H1 (cell line): ENCODE results near the gene GNS. TPM values are rescaled to one million over a fixed set of nuclear protein-coding genes. Genes with fewer than 3 reads are reported as not detected.

Source experiments
- CTCF ChIA-PET: fragments of 300-600 bp; sonication (Branson Sonifier 250); formaldehyde crosslinking; loops from one replicate; lab custom pipeline; 2021; ENCODE audit not compliant: partially characterized antibody; lab: Charles Lee
- POLR2A ChIA-PET: fragments of 300-600 bp; sonication (Branson Sonifier 250); formaldehyde crosslinking; loops from one replicate; lab custom pipeline; 2021; ENCODE audit warnings: inconsistent platforms; ENCODE audit not compliant: partially characterized antibody; lab: Charles Lee
- DNase-seq, 2 experiments: peaks; one replicate each; pipeline versions ENCODE4 v3.0.0 to v3.0.0-alpha.2; 2010 to 2022; ENCODE audit warnings: low spot score in 2 of 2, low read depth in 1 of 2, mixed read lengths in 1 of 2
- FAIRE-seq: peaks from 2 replicates; lab custom pipeline; 2011; peaks lifted over from hg19 to GRCh38; lab: Jason Lieb, UNC
- H2AFZ ChIP-seq: 2 replicates; pipeline ENCODE4 v1.8.1; 2012; ENCODE audit warnings: low read length, inconsistent platforms
- H2AK5ac ChIP-seq: 2 replicates; pipeline ENCODE4 v1.6.1; 2013; ENCODE audit warnings: low read depth, low read length
- H2BK120ac ChIP-seq: replicated peaks from 2 replicates; pipeline ENCODE3; 2013; ENCODE audit warnings: low read depth, low read length, inconsistent platforms
- H2BK12ac ChIP-seq: 2 replicates; pipeline ENCODE4 v1.6.1; 2013; ENCODE audit warnings: low read depth, low read length
- H2BK15ac ChIP-seq: 2 replicates; pipeline ENCODE4 v1.6.1; 2013; ENCODE audit warnings: low read length
- H2BK20ac ChIP-seq: 2 replicates; pipeline ENCODE4 v1.6.1; 2013; ENCODE audit warnings: low read length
- H2BK5ac ChIP-seq: 2 replicates; pipeline ENCODE4 v1.6.1; 2013; ENCODE audit warnings: low read depth, low read length
- H3K14ac ChIP-seq: 2 replicates; pipeline ENCODE4 v1.6.1; 2013; ENCODE audit warnings: inconsistent platforms; ENCODE audit not compliant: insufficient read length
- H3K18ac ChIP-seq: 2 replicates; pipeline ENCODE4 v1.6.1; 2013; ENCODE audit warnings: low read length; ENCODE audit errors: extremely low read depth
- H3K23ac ChIP-seq: 2 replicates; pipeline ENCODE4 v1.6.1; 2013; ENCODE audit warnings: inconsistent platforms; ENCODE audit not compliant: insufficient read length
- H3K23me2 ChIP-seq: 2 replicates; pipeline ENCODE4 v1.6.1; 2013; ENCODE audit warnings: low read depth, low read length
- H3K27ac ChIP-seq: 2 replicates; pipeline ENCODE4 v1.6.1; 2011; ENCODE audit warnings: low read depth, low read length, inconsistent platforms
- H3K27me3 ChIP-seq, 4 experiments: replicated peaks in 1 of 4; 1 replicate in 1 of 4; 2 replicates in 3 of 4; pipeline versions ENCODE4 v1.6.1 to v1.8.1; 2011 to 2013; ENCODE audit warnings: low read length in 3 of 4, mild to moderate bottlenecking in 3 of 4, inconsistent platforms in 2 of 4, mixed read lengths in 2 of 4, moderate library complexity in 1 of 4; ENCODE audit not compliant: control insufficient read depth in 3 of 4, insufficient read depth in 3 of 4; ENCODE audit errors: extremely low read depth in 1 of 4
- H3K36me3 ChIP-seq, 4 experiments: 2 replicates each; pipeline versions ENCODE4 v1.6.1 to v1.8.1; 2011 to 2013; ENCODE audit warnings: mild to moderate bottlenecking in 4 of 4, low read length in 3 of 4, moderate library complexity in 2 of 4, control low read depth in 1 of 4, inconsistent platforms in 1 of 4; ENCODE audit not compliant: insufficient read depth in 4 of 4, control insufficient read depth in 2 of 4
- H3K4ac ChIP-seq: replicated peaks from 2 replicates; pipeline ENCODE3; 2013; ENCODE audit warnings: low read length, low read depth, mixed read lengths, inconsistent platforms; ENCODE audit not compliant: insufficient read length
- H3K4me1 ChIP-seq, 4 experiments: replicated peaks in 1 of 4; 1 replicate in 1 of 4; 2 replicates in 3 of 4; pipeline versions ENCODE4 v1.6.1 to v1.8.1; 2011 to 2013; ENCODE audit warnings: low read length in 3 of 4, inconsistent platforms in 2 of 4, mixed read lengths in 1 of 4; ENCODE audit not compliant: insufficient read depth in 4 of 4, control insufficient read depth in 3 of 4
- H3K4me2 ChIP-seq, 2 experiments: 2 replicates each; pipeline versions ENCODE4 v1.6.1 to v1.8.1; 2011 to 2013; ENCODE audit warnings: low read depth in 2 of 2, low read length in 2 of 2, control low read depth in 1 of 2, inconsistent platforms in 1 of 2, mild to moderate bottlenecking in 1 of 2; ENCODE audit not compliant: insufficient read depth in 1 of 2
- H3K4me3 ChIP-seq, 4 experiments: fragments of 200-600, 300-600 bp in 1 of 4; sonication (generic), shearing (Covaris generic), sonication (Bioruptor Twin) in 1 of 4; 2 replicates each; pipeline versions ENCODE4 v1.5.1 to v1.8.1; 2011 to 2016; ENCODE audit warnings: low read length in 4 of 4, low read depth in 3 of 4, control low read depth in 2 of 4, inconsistent platforms in 2 of 4, mild to moderate bottlenecking in 2 of 4, mixed read lengths in 1 of 4, moderate library complexity in 1 of 4; ENCODE audit not compliant: insufficient read depth in 2 of 4; ENCODE audit errors: extremely low read depth in 1 of 4
- H3K56ac ChIP-seq: replicated peaks from 2 replicates; pipeline ENCODE3; 2013; ENCODE audit warnings: low read depth, mild to moderate bottlenecking, mixed read lengths, low read length, inconsistent platforms; ENCODE audit not compliant: insufficient read length
- H3K79me1 ChIP-seq: 2 replicates; pipeline ENCODE4 v1.6.1; 2013; ENCODE audit warnings: low read depth, low read length, control low read depth
- H3K79me2 ChIP-seq, 2 experiments: 2 replicates each; pipeline versions ENCODE4 v1.6.1 to v1.8.1; 2012 to 2013; ENCODE audit warnings: low read length in 2 of 2, mild to moderate bottlenecking in 2 of 2, inconsistent platforms in 1 of 2; ENCODE audit not compliant: insufficient read depth in 2 of 2, control insufficient read depth in 1 of 2
- H3K9ac ChIP-seq, 4 experiments: replicated peaks in 1 of 4; 1 replicate in 1 of 4; 2 replicates in 3 of 4; pipeline versions ENCODE4 v1.6.1 to v1.8.1; 2011 to 2013; ENCODE audit warnings: low read depth in 3 of 4, low read length in 3 of 4, control low read depth in 2 of 4, mild to moderate bottlenecking in 2 of 4, moderate library complexity in 2 of 4, inconsistent platforms in 1 of 4; ENCODE audit errors: extremely low read depth in 1 of 4
- H3K9me3 ChIP-seq, 2 experiments: 2 replicates each; pipeline versions ENCODE4 v1.6.1 to v1.8.1; 2012 to 2013; ENCODE audit warnings: mild to moderate bottlenecking in 2 of 2, moderate library complexity in 2 of 2, control low read depth in 1 of 2, inconsistent platforms in 1 of 2, low read depth in 1 of 2, low read length in 1 of 2, mixed read lengths in 1 of 2; ENCODE audit not compliant: insufficient read depth in 2 of 2
- H4K20me1 ChIP-seq, 2 experiments: replicated peaks in 1 of 2; 2 replicates each; pipeline versions ENCODE3 to v1.8.1; 2011 to 2013; ENCODE audit warnings: inconsistent platforms in 2 of 2, low read length in 2 of 2, mild to moderate bottlenecking in 1 of 2; ENCODE audit not compliant: insufficient read depth in 2 of 2, control insufficient read depth in 1 of 2
- H4K5ac ChIP-seq: 2 replicates; pipeline ENCODE4 v1.6.1; 2013; ENCODE audit warnings: low read length, low read depth, mixed read lengths, inconsistent platforms; ENCODE audit not compliant: insufficient read length
- H4K8ac ChIP-seq: 2 replicates; pipeline ENCODE4 v1.8.0; 2013; ENCODE audit warnings: mild to moderate bottlenecking, moderate library complexity, low read length, inconsistent platforms; ENCODE audit not compliant: insufficient read depth; ENCODE audit errors: extremely low read depth
- H4K91ac ChIP-seq: replicated peaks from 2 replicates; pipeline ENCODE3; 2013; ENCODE audit warnings: low read length, mixed read lengths, inconsistent platforms; ENCODE audit not compliant: insufficient read length
- BACH1 ChIP-seq: IDR thresholded peaks from 2 replicates; pipeline ENCODE4 v1.6.1; 2012; ENCODE audit warnings: low read length, improper control_type of control experiment
- GABPA ChIP-seq: IDR thresholded peaks from 2 replicates; pipeline ENCODE4 v1.6.1; 2011; ENCODE audit warnings: mild to moderate bottlenecking, low read length, moderate library complexity, borderline replicate concordance; ENCODE audit not compliant: insufficient read depth
- JUND ChIP-seq: IDR thresholded peaks from 2 replicates; pipeline ENCODE4 v1.6.1; 2011; ENCODE audit warnings: mild to moderate bottlenecking, improper control_type of control experiment, low read length
- NRF1 ChIP-seq: IDR thresholded peaks from 2 replicates; pipeline ENCODE4 v1.6.1; 2011; ENCODE audit warnings: mild to moderate bottlenecking, low read depth, low read length, improper control_type of control experiment
- TBP ChIP-seq: IDR thresholded peaks from 2 replicates; pipeline ENCODE4 v1.6.1; 2011; ENCODE audit warnings: low read depth, low read length, improper control_type of control experiment
- polyA plus RNA-seq, 7 experiments: library from polyadenylated mRNA; depleted of rRNA in 3 of 7; stranded (reverse) in 5 of 7; unstranded in 2 of 7; fragments of >200 nt in 5 of 7; fragments of 200-250 nt in 2 of 7; gene quantifications; 1 replicate in 5 of 7; 2 replicates in 1 of 7; 4 replicates in 1 of 7; pipeline versions ENCODE4 v1.2.1 to v1.2.3, GENCODE V29; 2011 to 2013; ENCODE audit warnings: missing spikeins in 2 of 7, mixed read lengths in 2 of 7
- total RNA-seq: library from RNA; stranded (reverse); fragmentation: NEBNext Ultra II Directional; extraction: Animal tissue kit (Norgen Biotek cat#: 25700); gene quantifications from 2 replicates; pipeline ENCODE4 v1.2.1, GENCODE V29; 2021
- TF ChIP-seq, protein P1 (sequence below), 3 experiments: IDR thresholded peaks; 1 replicate in 2 of 3; 2 replicates in 1 of 3; pipeline versions ENCODE4 v1.5.1 to v1.6.1; 2011; ENCODE audit warnings: low read length in 3 of 3, mild to moderate bottlenecking in 3 of 3, inconsistent platforms in 2 of 3, low read depth in 1 of 3, moderate library complexity in 1 of 3; ENCODE audit not compliant: insufficient read depth in 1 of 3; ENCODE audit errors: control extremely low read depth in 1 of 3

Gene GNS
- total and polyA plus RNA-seq, 2 of the 8 experiments (the other 6 are each of a cell fraction or from before 2014, with no cell fraction given): 16.0 to 28.5 TPM

DNA sequence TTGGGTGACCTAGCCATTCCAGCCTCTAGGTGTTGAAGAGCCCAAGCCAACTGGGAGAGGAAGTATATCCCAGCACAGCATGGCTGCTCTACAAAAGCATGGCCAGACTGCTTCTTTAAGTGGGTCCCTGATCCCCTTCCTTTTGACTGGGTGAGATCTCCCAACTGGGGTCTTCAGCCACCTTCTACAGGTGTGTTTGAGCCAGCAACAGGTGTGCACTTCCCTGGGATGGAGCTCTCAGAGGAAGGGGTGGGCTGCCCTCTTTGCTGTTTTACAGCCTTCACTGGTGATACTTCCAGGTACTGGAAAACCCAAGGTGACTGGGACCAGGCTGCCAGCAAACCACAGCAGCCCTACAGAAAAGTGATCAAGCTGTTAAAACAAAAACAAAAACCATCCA, 14.2 kb upstream of the GNS start:
- DNase-seq: no peak
- no peak overlapping the region for H2AK5ac ChIP-seq
- H3K4me1 ChIP-seq: no peaks in the 10 kb centered on the region
- H3K79me1 ChIP-seq: no peaks in the 10 kb centered on the region
- no peaks in the 10 kb centered on the region for H3K36me3 ChIP-seq
- H2AFZ ChIP-seq: no peak overlapping the region
- no peak overlapping the region for H3K56ac ChIP-seq
- ChIA-PET POLR2A (no interaction called here), CTCF (interaction anchor here (0.7 to 1.3 kb wide), 3 partner anchors 8 to 533 kb away, joined by 3 to 4 read pairs (median 4); no protein-coding TSS in a partner anchor)
- H3K18ac ChIP-seq: no peak overlapping the region
- 0 out of 4 replicates have a peak, but pooled peaks cover 0 to 2% of the 10 kb centered on the region in 2 experiments for H3K9me3 ChIP-seq
- no peak for TF ChIP-seq TBP
- TF ChIP-seq, protein P1, sequence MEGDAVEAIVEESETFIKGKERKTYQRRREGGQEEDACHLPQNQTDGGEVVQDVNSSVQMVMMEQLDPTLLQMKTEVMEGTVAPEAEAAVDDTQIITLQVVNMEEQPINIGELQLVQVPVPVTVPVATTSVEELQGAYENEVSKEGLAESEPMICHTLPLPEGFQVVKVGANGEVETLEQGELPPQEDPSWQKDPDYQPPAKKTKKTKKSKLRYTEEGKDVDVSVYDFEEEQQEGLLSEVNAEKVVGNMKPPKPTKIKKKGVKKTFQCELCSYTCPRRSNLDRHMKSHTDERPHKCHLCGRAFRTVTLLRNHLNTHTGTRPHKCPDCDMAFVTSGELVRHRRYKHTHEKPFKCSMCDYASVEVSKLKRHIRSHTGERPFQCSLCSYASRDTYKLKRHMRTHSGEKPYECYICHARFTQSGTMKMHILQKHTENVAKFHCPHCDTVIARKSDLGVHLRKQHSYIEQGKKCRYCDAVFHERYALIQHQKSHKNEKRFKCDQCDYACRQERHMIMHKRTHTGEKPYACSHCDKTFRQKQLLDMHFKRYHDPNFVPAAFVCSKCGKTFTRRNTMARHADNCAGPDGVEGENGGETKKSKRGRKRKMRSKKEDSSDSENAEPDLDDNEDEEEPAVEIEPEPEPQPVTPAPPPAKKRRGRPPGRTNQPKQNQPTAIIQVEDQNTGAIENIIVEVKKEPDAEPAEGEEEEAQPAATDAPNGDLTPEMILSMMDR (IDR thresholded peaks at IDR 0.05; ENCODE audit: control extremely low read depth in 1 of 3, insufficient read depth in 1 of 3, low read depth in 1 of 3, low read length in 3 of 3): no peak
- TF ChIP-seq NRF1: no peak
- no peak for TF ChIP-seq JUND
- TF ChIP-seq BACH1: no peak
- no peak for TF ChIP-seq GABPA
- H2BK120ac ChIP-seq: no peak overlapping the region
- H2BK12ac ChIP-seq: no peak overlapping the region
- no peak for FAIRE-seq
- H3K9ac ChIP-seq: no peak overlapping the region
- no peak overlapping the region for H3K4ac ChIP-seq
- H3K27me3 ChIP-seq: no peaks in the 10 kb centered on the region
- no peak overlapping the region for H4K91ac ChIP-seq
- no peak overlapping the region for H2BK5ac ChIP-seq
- no peak overlapping the region for H4K5ac ChIP-seq
- no peak overlapping the region for H3K4me2 ChIP-seq
- no peak overlapping the region for H3K23ac ChIP-seq
- no peak overlapping the region for H2BK15ac ChIP-seq
- no peak overlapping the region for H2BK20ac ChIP-seq
- H3K79me2 ChIP-seq: no peaks in the 10 kb centered on the region
- H4K20me1 ChIP-seq: no peaks in the 10 kb centered on the region
- no peak overlapping the region for H3K14ac ChIP-seq
- no peak overlapping the region for H3K27ac ChIP-seq
- H3K4me3 ChIP-seq: no peak overlapping the region
- H3K23me2 ChIP-seq: no peaks in the 10 kb centered on the region
- no peak overlapping the region for H4K8ac ChIP-seq
